ENCODE results near the gene EPB42.
"Not testable (repeated sequence)": the region's sequence is repeated elsewhere in the genome, so short reads cannot be mapped to it uniquely, and the experiment has no call there.

EPB42 gene

DNA sequence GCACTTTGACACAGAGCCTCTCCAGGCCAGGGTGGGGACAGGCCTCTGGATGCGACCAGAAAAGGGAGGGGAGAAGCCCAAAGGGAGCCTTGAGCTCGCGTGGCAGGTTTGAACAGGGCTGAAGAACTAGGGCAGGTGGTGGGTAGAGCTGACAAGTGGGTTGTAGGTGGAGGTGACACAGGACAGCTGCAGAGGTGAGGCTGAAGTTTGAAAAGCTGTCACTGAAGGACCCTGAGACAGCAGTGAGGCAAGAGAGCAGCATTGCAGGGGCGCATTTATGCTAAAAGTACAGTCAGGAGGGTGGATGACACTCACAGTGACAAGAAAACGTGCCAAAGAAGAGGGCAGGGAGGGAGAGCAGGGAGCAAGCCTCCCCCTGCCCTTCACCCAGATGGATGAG lies 21.8 kb upstream of the EPB42 start:
- in situ Hi-C loops (cut with MboI; ENCODE audit: low sequenced_read_pairs) = no loop called here

GRCh38 chr15:43241100-43241499 lies 20.3 kb upstream of the EPB42 start:
- in situ Hi-C loops (cut with MboI; ENCODE audit: low sequenced_read_pairs) = no loop called here

- in situ Hi-C loops (cut with MboI; ENCODE audit: low sequenced_read_pairs) = no loop called here
Measured at GRCh38 chr15:43239732-43240491, 19.1 kb upstream of the EPB42 start.

GRCh38 chr15:43238671-43239131 lies 17.9 kb upstream of the EPB42 start:
- in situ Hi-C loops (cut with MboI; ENCODE audit: low sequenced_read_pairs) = no loop called here

GRCh38 chr15:43237842-43238470 lies 17.1 kb upstream of the EPB42 start:
- in situ Hi-C loops (cut with MboI; ENCODE audit: low sequenced_read_pairs) = no loop called here

- in situ Hi-C loops (cut with MboI; ENCODE audit: low sequenced_read_pairs) = no loop called here
Measured at GRCh38 chr15:43235536-43235935, 14.7 kb upstream of the EPB42 start.

DNA sequence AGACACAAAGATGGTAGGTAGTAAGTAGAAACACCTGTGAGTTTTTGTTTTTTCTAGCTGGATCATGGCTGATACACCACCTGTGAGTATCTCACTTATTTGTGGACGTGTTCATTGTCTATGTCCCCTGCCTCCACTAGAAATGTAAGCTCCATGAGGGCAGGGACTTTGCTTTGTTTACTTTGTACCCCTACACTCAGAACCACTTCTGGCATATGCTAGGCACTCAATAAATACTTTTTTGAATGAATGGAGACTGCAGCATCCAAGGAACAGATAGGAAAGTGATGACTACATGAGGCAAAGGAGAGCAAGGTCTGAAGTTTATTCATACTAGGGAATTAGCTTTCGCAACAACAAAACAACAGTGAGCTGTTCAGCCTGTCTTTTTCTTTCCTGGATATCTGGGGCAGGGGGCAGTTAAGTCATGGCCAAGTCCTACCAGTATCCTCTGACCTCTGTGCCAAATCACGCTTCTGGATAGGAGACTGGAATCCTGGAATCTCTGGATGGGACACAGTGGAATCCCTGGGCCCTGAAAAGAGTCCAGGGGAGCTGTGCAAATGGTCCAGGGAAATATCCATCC lies 11.6 kb upstream of the EPB42 start:
- in situ Hi-C loops (cut with MboI; ENCODE audit: low sequenced_read_pairs) = loop anchor here (5.0 kb wide), 1 partner anchor 35 kb away; the partner anchor contains the start of gene TGM5

GRCh38 chr15:43230640-43231115 lies 9.9 kb upstream of the EPB42 start:
- in situ Hi-C loops (cut with MboI; ENCODE audit: low sequenced_read_pairs) = loop anchor here (5.0 kb wide), 1 partner anchor 37 kb away; the partner anchor contains the start of gene TGM5

DNA sequence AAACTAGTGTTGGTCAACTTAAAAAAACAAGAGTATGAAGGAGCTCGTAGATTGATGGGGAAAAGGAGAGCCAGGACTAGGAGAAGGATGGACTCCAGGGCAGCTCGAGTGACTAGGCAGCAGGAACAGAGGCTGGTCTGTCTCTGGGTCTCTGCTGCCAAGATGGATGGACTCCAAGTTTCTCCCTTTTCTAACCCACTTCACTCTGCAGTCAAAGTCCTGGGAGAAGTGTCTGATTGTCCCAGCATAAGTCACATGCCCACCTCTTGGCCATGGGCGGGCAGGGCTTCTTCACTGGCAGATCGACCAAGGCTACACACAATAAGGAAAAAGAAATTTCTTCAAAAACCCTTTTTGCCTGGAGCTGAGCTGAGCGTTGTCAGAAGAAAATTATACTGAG lies 9.2 kb upstream of the EPB42 start:
- in situ Hi-C loops (cut with MboI; ENCODE audit: low sequenced_read_pairs) = loop anchor here (5.0 kb wide), 1 partner anchor 37 kb away; the partner anchor contains the start of gene TGM5

DNA sequence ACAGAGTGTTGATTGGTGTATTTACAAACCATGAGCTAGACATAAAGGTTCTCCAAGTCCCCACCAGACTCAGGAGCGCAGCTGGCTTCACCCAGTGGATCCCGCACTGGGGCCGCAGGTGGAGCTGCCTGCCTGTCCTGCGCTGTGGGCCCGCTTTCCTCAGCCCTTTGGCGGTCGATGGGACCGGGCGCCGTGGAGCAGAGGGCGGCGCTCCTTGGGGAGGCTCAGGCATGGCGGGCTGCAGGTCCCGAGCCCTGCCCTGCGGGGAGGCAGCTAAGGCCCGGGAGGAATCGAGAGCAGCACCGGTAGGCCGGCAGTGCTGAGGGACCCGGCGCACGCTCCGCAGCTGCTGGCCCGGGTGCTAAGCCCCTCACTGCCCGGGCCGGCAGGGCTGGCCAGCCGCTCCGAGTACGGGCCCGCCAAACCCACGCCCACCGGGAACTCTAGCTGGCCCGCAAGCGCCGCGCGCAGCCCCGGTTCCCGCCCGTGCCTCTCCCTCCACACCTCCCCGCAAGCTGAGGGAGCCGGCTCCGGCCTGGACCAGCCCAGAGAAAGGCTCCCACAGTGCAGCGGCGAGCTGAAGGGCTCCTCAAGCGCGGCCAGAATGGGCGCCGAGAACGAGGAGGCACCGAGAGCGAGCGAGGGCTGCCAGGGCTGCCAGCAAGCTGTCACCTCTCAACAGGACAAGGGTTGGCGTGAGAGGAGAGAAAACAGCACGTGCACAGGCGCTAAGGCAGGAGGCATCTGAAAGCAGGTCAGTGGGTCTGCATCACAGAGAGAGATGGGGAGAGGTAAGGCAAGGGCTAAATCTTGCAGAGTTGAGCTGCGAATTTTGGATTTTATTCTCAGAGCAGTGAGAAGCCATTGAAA lies 5.9 kb upstream of the EPB42 start:
- in situ Hi-C loops (cut with MboI; ENCODE audit: low sequenced_read_pairs) = no loop called here

GRCh38 chr15:43225950-43226255 lies 5.1 kb upstream of the EPB42 start:
- in situ Hi-C loops (cut with MboI; ENCODE audit: low sequenced_read_pairs) = not testable (repeated sequence)

DNA sequence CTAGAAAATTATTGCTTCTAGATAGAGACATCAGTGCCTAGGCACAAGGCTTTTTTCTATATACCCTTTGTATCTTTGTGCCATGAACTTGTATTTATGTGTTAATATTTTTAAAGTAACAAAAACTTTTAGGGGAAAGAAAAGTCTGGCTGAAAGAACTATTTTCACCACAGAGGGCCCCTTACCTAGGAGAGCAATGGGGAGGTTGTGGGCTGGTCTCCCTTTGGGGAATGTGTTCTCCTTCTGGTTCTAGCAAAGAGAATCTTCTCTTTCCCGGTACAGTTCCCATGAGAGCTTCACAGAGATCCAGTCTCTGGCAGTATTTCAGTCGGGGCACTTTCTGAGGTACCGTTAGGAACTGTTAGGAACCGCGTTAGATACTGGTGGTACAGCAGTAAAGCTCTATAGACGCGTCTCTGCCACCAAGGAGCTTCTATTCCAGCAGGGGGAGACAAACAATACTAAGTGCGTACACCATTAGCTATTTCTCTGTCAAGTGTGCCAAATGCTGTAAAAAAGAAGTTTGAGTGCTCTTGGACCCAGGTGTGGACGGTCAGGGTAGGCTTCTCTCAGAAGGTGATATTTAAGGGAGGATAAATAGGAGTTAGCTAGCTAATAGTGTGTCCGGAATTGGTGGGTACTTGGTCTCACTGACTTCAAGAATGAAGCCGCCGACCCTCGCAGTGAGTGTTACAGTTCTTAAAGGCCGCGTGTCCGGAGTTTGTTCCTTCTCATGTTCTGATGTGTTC lies 4.6 kb upstream of the EPB42 start:
- in situ Hi-C loops (cut with MboI; ENCODE audit: low sequenced_read_pairs) = no loop called here

DNA sequence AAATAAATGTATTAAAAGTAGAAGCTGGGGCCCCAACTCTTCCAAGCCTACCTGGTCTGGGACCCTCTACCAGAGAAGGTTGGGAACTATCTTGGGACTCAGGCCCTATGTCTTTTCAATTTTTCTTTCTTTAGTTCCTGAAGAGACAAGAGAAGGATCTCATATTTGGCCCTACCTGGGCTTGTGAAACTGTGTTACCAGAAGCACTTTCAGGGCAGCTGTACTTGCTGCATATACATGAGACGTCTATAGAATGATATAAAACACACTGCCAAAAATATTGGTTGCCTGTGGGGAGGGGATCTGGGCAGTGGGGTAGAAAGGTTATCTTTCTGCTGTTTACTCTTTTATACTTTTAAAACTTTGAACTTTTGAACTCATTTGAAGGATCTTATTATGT lies 604 bp upstream of the EPB42 start:
- in situ Hi-C loops (cut with MboI; ENCODE audit: low sequenced_read_pairs) = no loop called here

DNA sequence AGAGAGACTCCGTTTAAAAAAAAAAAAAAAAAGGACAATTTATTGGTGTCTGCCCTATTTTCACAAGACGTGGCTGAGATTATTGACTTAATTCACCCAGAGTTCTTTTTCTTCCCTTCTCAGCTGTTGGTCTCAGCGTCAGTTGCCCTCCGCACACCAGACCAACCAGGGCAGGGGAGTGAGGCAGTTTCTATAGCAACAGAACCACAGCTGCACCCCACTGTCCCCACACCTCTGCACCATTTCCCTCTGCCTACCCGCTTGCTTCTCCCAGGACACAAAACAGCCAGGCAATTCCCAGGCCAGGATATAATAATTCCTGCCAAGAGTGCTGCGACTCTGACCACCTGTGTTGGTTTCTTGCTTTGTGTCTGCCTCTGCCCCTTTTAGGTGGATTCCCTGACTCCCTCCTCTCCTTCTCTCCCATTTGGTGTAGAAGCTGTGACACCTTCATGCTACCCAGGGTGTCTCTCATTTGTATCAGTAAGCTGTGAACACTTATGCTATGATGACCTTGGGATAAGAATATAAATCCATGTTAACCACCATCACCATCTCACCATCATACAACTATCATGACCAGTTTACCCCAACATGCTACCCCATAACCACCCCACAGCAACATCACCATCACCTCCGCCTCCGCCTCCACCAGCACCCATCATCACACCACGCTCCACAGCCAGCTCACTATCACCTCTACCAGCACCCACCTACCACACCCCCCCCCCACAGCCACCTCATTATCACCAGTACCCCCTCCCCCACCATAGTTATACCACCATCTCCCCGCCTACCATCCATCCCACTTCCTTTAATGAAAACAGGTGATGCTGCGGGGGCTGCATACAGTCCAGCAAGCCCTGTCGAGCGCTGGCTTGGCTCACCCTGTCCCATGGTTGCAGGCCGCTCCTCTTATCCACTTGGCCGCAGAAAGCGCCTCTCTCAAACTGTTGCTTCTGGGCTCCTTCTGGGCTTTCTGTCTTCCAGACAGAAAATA lies 589 bp downstream of the EPB42 start:
- in situ Hi-C loops (cut with MboI; ENCODE audit: low sequenced_read_pairs) = no loop called here

GRCh38 chr15:43218908-43219706 lies 1.7 kb downstream of the EPB42 start:
- in situ Hi-C loops (cut with MboI; ENCODE audit: low sequenced_read_pairs) = no loop called here

GRCh38 chr15:43215961-43216360 lies 4.9 kb downstream of the EPB42 start:
- in situ Hi-C loops (cut with MboI; ENCODE audit: low sequenced_read_pairs) = no loop called here

GRCh38 chr15:43214592-43215295 lies 6.1 kb downstream of the EPB42 start:
- in situ Hi-C loops (cut with MboI; ENCODE audit: low sequenced_read_pairs) = no loop called here

DNA sequence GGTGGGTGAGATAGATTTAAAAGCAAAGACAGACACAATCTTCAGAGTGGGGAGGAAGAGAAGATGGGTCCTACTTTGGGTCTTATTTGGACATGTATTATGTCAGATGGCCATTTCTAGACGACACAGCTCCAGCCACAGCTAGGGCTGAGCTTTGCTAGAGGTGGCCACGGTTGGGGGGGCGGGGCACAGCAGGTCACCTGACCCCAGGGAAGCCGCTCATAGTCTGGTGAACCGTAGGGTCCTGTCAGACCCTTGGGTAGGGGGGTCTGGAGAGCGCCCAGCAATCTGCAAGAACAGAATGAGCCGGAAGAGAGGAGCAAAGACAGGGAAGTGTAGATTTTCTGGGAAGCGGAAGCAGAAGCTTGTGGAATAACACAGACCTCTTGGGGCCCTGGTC lies 6.6 kb downstream of the EPB42 start:
- in situ Hi-C loops (cut with MboI; ENCODE audit: low sequenced_read_pairs) = no loop called here
